Measurements from ENCODE around the gene PSME4.
"Not testable (repeated sequence)": the region's sequence is repeated elsewhere in the genome, so short reads cannot be mapped to it uniquely, and the experiment has no call there.

Gene PSME4

DNA sequence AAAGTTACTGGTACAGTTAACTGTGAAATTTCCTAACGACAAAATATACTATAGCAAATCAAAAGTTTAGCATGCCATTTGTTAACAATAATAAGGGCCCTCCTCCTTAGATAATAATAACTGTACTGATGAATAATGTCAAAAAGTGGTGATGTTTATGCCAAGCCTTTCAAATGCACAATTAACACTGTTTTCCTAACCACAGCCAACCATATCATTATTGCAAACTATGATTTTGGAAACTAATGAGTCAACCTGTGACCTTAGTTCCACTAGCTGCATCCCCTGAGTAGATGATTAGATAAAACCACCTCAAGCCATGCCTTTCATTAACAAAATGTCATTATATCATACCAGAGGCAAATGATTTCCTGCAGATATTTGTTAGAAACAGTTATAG, 85.9 kb downstream of the PSME4 start:
- no peak for DNase-seq (ENCODE audit: low read depth in 2 of 2)

DNA sequence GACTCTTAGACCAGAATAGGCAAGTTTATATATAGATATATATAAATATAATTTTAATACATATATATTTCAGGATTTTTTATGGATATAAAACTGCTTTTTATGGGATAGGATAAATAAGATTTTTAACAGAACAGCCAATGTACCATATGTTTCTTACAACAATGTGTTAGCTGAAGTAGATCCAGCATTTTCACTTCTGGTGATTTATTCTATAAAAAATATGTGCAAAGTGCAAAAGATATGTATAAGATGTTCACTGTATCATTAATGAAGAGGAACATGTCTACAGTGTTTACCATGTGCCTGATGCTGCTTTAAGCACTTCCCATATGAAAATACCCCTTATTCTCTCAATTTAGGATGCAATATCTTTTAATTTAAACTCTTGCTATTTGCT, 88.8 kb downstream of the PSME4 start:
- no peak for DNase-seq (ENCODE audit: low read depth in 2 of 2)

DNA sequence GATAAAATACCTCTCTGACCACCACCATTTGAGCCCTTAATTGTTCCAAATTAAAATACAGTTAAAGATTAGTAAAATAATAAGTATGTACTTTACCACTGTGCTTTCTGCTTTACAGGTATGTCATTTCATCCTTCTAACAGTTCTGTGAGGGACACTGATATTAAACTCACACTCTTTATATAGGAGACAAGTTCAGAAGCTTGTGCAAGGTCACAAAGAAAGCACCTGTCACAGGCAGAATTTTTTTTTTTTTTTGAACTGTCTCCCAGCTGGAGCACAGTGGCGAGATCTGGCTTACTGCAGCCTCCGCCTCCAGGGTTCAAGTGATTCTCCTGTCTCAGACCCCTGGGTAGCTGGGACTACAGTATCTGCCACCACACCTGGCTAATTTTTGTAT, 89.4 kb downstream of the PSME4 start:
- DNase-seq (ENCODE audit: low read depth in 2 of 2) = no peak

DNA sequence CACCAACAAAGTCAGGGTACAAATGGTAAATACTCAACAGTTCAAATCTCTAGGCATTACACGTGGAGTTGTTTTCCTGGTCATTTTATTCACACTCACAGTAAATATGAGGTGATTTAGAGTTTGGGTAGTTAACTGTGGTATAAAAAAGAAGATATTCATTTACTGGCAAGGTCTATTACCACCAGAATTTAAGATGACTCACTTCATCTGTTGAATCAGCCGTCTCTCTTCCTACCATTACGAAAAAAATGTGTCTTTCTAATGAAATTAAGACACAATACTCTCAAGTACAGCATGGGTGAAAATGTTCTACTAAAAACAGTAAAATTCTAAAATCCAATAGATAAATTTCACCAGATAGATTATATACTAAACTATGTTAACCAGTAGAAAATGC, 90.0 kb downstream of the PSME4 start:
- DNase-seq (ENCODE audit: low read depth in 2 of 2) = no peak

DNA sequence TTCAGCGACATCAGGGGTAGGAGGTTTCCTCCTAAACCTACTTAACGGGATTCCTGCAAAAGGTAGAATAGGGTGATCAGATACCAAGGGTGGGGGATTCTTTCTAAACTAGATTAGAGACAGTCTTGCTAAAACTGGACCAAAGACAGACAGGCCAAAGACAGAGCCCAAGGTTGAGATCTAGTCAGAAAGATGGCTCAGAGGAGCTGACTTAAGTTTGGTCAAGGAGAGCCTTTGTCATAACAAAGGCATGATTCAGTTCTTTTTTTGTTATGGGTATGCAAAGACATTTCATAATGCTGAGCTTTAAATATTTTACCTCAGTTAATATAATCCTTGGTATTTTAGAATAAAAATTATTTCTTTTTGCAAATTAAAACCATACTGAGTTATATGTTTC, 93.2 kb downstream of the PSME4 start:
- no peak for DNase-seq (ENCODE audit: low read depth in 2 of 2)

DNA sequence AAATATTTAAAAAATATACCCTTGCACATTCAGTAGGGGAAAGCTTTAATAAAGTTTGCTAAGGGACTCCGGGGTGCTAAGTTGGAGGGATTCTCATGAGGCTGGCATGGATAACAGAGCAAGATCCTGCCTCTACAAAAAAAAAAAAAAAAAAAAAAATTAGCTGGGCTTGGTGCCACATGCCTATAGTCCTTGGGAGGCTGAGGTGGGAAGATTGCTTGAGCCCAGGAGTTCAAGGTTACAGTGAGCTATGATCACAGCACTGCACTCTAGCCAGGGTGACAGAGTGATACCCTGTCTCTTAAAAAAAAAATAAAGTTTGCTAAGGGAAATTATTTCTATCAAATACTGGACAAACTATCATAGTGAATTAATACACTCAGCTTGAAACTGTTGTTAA, 93.7 kb downstream of the PSME4 start:
- no peak for DNase-seq (ENCODE audit: low read depth in 2 of 2)

DNA sequence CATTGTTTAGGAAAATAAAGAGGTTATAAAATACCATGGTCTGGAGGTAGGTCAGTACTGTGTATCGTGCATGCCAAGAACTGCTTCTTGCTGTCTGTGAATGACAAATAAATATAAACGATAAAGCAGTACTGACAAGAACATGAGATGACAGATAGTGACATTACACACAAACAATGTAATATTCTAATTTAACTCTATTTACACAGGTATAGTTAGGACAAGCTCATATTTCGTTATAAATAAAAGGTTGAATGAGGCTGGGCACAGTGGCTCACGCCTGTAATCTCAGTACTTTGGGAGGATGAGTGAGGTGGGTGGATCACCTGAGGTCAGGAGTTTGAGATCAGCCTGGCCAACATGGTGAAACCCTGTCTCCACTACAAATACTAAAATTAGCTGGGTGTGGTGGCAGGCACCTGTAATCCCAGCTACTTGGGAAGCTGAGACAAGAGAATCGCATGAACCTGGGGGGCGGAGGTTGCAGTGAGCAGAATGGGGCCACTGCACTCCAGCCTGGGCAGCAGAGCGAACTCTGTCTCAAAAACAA, 96.3 kb downstream of the PSME4 start:
- no peak for DNase-seq (ENCODE audit: low read depth in 2 of 2)

DNA sequence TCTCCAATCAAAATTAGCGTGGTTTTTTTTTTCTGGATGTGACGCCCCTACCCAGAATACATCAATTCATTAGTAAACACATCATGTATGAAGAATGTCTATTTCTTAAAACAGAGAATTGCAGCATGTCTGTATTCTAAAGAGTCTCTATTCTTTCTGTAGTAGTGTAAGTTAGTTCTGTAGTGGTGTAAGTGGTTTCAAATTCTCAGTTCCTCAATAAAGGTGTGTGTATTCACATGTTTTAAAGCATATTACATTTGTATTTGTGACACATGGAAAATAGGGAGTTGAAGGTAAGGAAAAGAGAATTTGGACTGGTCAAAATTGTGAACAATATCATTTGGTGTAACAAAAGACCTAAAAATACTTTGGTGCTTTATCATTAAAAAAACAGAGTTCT, 103.0 kb downstream of the PSME4 start:
- no peak for DNase-seq (ENCODE audit: low read depth in 2 of 2)

DNA sequence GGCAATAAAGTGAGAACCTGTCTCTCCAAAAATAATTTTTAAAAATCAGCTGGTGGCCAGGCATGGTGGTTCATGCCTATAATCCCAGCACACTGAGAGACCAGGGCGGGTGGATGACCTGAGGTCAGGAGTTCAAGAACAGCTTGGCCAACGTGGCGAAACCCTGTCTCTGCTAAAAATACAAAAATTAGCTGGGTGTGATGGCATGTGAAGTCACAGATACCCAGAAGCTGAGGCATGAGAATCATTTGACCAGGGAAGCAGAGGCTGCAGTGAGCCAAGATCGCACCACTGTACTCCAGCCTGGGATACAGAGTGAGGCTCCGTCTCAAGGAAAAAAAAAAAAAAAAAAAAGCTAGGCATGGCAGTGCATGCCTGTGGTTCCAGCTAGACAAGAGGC, 103.6 kb downstream of the PSME4 start:
- DNase-seq (ENCODE audit: low read depth in 2 of 2) = no peak

DNA sequence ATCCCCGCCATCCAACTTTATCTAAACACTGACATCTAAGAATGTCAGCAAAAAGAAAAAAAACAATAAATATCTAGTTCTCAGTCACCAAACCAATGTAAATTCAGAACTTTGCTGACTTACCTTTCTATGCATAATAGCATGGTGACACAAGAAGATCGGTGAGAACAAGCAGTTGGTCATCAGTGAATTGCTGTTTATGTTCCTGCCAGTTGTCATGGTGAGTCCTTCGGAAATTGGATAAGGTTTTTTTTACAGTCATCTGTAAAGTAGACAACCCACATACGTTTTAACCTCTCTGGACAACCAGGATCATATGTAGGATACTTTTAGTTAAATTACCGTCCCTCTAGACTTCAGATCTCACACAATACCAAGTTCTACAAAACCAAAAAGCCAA, 104.8 kb downstream of the PSME4 start:
- DNase-seq (ENCODE audit: low read depth in 2 of 2) = no peak

DNA sequence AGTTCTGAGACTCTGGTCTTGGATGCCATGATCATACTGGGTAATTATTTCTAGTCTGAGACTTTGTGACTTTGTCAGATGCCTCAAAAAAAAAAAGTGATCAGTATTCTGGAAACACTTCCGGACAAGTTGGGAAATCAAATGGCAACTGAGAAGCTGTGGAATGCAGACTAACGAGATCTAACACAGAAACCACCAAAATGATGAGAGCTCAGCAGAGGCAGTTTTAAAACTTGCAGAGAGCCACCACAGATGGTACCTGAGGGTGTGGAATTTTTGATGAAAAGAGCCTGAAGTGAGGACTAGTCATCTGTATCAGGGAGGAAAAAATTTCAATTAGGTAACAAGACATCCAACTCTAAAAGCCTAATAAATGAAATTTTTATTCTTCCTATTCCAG, 105.5 kb downstream of the PSME4 start:
- no peak for DNase-seq (ENCODE audit: low read depth in 2 of 2)

DNA sequence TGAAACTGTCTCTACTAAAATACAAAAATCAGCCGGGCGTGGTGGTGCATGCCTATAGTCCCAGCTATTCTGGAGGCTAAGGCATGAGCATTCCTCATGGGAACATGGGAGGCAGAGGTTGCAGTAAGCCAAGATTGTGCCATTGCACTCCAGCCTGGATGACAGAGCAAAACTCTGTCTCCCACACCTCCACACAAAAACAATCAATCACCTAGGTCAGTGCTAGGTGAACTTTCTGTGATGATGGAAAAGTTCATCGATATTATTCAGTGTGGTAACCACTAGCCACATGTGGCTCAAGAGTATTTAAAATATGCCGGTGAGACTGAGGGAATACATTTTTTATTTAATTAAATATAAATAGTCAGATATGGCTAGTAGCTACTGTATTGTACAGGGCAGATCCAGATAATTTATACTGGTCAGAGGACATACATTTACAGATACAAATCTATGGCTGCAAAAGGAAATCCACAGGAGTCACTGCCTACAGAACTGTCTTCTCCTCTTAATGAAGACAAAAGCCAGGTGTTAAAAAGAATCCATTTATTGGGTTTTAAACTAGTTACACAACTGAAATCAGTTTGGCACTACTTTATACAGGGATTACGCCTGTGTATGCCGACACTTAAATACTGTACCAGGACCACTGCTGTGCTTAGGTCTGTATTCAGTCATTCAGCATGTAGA, 107.1 kb downstream of the PSME4 start:
- DNase-seq (ENCODE audit: low read depth in 2 of 2) = no peak

DNA sequence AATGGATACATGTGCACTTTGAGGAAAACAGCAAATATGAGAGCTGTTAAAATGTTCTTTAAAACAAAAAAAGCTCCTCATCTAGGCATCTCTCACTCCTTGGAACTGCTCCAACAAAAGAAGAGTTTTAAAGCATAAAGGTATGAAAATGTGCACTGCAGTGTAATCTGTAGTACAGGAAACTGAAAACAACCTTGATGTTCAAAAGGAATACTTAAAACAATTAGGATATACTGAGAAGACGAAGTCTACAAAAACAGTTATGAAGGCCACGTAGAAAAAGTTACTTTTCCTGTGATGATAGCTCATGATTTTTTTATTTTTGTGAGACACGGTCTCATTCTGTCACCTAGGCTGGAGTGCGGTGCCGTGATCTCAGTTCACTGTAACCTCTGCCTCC, 109.0 kb downstream of the PSME4 start:
- DNase-seq (ENCODE audit: low read depth in 2 of 2) = no peak

DNA sequence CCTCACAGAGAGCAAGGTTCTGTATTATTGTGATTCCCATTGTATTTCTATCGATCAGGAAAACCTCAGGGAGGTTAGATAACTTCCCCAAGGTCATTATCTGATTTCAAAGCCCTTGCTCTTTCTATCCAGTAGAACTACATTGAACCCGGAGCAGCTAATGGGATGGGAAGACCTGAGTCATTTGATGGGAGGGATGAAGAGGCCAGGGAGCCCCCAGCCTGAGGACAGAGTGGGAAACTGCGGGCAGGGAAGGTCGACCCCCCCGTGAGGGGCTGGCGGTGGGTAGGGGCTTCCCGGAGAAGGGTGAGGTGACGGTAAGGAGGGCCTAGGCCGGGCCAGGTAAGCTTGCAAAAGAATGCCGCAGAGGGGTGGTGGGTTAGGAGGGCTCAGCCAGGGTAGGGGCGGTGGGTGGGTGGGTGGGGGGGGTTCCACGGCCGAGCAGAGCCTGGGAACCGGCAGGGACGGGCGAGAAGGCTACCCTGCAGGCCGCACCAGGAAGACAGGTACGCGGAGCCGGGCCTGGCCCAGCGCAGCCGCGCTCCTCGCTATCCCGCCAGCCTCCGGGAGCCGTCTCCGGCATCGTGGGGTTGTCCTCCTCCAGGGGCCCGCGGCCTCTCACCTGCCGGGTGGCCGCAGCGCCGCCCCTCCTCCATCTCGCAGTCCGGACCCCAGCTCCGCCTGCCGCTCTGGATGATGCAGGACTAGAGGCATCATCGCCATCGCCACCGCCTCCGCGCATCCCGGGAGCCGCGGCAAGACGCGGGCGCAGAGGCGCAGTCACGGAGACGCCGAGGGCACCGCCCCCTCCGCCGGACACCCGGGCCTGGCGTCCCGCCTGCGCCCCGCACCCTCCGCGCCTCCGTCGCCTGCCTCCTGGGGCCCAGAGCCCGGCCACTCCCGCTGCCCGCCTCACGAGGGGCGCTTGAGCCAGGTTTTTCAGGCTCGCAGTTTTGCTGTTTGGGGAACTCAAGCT, 111.3 kb downstream of the PSME4 start, which contains the start of gene GPR75:
Gene GPR75, minus strand, starts transcription at position 762 of the 976 bp plus-strand sequence. CDS start 5,211 bp downstream, outside the sequence.
- DNase-seq (ENCODE audit: low read depth in 2 of 2) = no peak

DNA sequence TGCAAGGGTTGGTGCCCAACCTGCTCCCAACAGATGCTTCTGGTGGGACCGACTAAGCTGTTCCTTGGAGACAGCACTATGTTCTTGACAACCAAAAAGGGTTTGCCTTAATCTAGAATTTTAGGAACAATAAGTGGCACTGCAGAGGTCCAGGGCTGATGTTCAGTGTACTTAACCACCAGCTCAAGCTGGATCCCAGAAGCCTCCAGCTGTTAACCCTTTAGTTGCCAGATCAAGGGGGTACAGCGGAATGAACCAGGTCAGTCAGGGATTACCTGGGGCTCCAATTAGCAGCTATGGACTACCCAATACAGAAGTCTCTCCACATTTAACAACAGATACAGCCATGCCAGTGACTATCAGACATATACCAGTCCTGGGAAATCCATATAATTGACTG, 114.5 kb downstream of the PSME4 start:
- no peak for DNase-seq (ENCODE audit: low read depth in 2 of 2)

DNA sequence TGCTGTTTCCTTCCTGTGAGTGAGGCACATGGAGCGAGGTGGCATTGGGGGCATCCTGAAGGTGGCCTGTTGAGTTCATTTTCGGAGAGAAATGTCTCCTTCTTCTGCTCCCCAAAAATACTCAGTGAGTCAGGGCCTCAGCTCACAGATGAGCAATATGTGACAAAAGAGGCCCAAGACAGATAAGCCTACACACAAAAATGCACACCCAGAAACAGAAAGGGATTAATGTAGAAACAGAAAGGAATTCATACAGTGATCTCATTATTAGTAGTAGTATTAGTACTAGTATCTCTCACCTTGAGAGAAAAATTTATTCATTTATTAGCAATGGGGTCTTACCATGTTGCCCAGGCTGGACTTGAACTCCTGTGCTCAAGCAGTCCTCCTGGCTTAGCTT, 116.1 kb downstream of the PSME4 start:
- no peak for DNase-seq (ENCODE audit: low read depth in 2 of 2)

DNA sequence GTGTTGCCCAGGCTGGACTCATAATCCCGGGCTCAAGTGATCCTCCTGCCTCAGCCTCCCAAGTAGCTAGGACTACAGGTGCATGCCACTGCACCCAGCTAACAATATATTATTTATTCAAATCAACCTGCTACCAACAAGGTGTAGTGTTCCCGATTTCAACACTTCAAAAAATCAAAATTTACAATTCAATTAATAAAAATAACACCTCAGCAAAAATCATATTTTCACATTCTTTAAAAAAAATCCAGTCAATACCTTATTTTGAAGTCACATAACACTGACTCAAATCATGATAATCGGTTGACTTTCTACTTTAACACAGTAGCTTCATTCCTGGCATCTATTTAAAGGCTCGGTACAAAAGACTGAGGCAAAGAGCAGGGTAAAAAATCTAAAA, 118.3 kb downstream of the PSME4 start:
- no peak for DNase-seq (ENCODE audit: low read depth in 2 of 2)

DNA sequence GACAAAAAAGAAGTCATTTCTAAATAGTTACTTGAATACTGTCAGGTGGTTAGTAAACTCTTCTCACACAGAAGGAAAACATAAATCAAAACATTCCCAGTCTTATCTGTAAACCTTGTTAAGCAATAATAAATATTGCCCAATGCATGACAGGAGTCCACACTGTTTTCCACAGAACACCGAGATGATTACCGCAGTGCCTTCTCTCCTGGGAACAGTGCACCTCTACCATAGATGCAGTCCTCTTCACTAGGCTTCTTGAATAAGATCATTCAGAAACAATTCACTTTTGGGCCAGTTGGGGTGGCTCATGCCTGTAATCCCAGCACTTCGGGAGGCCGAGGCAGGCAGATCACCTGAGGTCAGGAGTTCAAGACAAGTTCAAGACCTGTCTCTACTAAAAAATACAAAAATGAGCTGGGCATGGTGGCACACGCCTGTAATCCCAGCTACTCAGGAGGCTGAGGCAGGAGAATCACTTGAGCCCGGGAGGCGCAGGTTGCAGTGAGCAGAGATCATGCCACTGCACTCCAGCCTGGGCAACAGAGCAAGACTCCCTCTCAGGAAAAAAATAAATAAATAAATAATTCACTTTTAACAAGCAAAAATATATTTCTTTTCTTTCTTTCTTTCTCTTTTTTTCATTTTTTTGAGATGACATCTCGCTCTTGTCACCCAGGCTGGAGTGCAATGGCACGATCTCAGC, 119.6 kb downstream of the PSME4 start:
- not testable (repeated sequence) for DNase-seq (ENCODE audit: low read depth in 2 of 2)

DNA sequence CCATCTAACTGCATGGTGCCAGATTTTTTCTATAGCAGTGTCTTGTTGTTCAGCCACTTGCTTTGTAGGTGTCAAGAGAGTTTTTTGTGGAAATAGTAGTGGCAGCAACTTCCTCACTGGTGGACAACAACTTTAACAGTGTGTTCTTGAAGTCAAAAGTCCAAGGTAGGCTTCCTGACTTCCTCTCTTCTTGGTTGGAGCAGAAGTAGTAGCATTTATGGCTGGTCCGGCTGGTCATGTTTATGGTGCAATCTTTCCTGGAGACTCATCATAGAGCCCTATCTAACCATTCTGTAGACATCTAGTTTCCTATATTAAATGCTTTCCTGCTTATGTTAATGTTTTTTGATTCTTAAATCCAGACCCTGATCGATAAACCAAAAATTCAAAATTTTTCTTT, 122.7 kb downstream of the PSME4 start:
- DNase-seq (ENCODE audit: low read depth in 2 of 2) = no peak

DNA sequence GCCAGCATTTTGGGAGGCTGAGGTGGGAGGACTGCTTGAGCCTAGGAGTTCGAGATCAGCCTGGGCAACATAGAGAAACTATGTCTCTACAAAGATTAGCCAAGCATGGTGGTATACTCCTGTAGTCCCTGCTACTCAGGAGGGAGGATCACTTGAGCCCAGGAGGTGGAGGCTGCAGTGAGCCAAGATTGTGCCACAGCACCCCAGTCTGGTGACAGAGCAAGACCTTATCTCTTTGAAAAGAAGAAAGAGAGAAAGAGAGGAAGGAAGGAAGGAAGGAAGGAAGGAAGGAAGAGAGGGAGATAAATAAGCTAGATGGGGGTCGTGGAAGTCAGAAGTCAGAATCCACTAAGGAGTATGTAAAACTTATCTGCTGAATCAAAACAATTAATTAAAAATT, 127.2 kb downstream of the PSME4 start:
- no peak for DNase-seq (ENCODE audit: low read depth in 2 of 2)

DNA sequence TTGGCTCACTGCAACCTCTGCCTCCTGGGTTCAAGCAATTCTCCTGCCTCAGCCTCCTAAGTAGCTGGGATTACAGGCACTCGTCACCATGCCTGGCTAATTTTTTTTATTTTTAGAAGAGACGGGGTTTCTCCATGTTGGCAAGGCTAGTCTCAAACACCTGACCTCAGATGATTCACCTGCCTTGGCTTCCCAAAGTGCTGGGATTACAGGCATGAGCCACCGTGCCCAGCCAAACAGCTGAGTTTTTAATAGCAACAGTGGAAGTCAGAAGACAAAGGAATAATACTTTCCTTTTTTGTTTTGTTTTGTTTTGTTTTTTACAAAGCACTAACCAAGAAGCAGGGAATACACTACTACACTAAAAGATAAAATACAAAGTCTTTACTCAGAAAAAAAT, 127.9 kb downstream of the PSME4 start:
- DNase-seq (ENCODE audit: low read depth in 2 of 2) = no peak

DNA sequence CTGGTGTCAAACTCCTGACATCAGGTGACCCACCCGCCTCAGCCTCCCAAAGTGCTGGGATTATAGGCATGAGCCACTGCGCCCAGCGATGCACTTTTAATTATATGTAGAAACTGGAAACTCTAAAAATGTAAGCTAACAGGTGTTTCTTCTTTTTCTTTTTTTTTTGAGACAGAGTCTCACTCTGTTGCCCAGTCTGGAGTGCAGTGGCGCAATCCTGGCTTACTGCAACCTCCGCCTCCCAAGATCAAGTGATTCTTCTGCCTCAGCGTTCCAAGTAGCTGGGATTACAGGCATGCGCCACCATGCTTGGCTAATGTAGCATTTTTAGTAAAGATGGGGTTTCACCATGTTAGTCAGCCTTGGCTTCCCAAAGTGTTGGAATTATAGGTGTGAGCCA, 129.1 kb downstream of the PSME4 start:
- DNase-seq (ENCODE audit: low read depth in 2 of 2) = not testable (repeated sequence)
